Measurements from ENCODE around the gene CPNE8.

The CPNE8 gene

DNA sequence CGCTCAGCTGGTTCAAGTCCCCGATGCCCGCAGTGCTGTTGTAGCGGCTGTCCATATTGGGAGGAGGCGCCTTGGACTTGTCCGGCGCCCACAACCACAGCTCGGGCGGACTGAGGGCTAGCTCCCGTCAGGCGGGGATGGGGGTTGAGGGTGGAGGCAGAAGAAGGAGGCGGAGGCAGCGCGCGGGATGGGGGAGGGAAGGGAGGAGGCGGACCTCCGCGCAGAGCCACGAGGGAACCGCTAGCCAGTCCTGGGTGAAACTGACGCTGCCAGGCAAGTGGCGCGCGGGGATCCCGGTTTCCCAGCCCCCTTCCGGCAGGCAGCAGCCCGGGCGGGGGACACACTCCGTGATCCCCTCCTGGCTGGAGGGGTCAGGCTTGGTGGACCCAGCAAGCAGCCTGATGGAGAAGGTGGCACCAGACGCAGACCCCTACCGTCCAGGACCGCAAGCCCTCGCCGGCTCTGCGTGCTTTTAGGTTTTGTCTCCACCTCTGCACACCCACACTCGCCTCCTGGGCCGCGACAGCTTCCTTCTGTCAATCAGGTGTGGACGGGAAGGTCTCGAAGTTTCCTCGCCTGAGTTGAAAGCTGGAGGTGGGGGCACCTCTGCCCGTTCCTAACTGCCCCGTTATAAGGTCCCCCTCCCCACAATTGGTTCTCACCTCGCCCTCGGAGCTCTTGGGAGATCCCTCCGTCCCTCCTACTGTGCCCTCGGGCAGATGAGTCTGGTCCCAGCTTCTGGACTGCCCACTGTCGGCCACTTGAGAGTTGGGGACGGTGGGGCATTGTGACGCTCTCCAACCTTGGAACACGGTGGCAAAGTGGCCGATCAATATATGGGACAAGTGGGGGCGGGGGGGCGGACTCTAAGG is at the start of gene CPNE8:
TSS of gene CPNE8 (minus strand) at position 112 of the 872 bp plus-strand sequence. CDS start at position 55, 57 bp downstream.
- DNase-seq: peak; percentile 89

DNA sequence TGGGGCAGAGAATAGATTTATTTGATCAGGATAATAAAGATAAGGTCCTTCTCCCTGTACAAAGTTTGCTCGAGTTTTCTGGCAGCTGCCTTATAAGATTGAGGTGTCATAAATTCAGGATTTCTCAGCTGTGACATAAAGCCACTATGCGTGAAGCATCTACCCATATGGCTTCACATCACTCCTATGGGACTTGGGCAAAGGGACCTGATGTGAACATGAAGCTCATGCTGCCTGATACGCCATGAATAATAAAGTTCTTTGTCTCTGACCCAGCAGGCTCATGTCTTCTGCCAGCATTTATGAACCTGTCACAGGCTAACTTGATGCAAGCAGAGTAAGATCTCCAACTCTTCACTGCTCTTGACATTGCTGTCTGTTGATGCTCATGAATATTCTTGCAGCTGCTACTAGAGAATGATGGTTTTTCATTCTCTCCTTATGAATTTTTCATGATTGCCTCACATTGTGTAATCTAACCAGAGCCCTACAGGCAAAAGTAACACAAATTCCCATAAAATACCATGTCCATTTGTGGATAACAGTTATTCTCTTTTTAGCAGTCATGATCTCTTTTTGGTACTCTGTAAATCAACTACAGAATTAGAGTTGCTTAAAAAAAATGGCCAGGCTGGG is 49.0 kb upstream of the CPNE8 start:
- no peak for DNase-seq

DNA sequence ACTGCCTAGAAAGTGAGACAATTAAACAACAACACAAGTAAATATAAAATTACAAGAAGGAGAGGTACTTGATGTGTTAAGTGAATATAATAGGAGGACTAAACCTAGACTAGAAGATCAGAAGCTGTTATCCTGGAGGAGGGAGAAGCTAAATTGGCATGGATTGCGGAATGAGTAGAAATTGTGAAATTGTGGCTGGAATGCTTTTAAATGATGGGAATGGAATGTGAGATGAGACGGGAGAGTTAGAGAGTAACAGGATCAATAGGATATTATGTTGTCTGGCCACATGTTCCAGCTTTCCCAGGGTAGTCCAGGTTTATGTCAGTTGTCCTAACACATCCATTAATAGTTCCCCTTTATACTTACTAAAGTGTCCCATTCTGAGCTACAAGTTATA is 44.0 kb upstream of the CPNE8 start:
- no peak for DNase-seq

DNA sequence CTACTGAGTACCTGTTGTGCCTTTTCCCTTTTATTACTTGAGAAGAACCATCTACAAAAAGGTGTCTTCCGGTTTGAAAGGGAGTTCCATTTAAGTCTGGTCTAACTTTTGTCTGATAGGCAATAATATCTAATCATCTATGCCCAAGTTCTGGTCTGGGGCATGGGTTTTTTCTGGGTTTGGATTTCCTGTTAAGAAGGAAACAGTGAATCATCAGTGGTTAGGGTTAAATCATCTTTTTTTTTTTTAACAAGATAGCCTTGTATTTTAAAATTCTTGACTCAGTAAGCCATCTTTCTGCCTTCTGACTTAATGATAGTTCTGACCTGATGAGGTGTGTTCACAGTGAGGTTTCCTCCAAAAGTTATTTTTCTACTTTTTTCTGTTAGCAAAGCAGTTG is 29.3 kb upstream of the CPNE8 start:
- DNase-seq: peak; percentile 72

DNA sequence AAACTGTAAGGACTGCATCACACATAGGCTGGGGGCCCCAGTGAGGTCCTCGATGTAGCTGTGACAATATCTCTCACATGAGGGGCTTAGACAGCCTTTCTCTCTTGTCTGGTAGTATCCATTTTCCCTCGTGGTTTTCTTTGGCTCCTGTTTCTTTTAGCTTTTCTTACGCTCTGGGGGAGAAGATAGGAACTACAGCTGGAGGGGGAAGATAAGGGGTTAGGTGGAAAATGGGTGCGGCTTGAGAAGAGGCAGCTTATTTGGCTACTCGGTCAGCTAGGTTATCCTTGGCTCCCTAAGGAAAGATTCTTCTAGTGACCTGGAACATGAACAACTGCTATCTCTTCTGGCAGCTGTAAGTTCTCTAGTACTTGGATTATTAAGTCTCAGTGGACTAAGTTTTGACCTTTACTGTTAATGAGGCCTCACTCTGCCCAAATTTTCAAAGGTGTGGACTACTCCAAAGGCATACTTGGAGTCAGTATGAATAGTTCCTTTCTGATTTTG is 28.7 kb upstream of the CPNE8 start:
- DNase-seq: peak; percentile 91

DNA sequence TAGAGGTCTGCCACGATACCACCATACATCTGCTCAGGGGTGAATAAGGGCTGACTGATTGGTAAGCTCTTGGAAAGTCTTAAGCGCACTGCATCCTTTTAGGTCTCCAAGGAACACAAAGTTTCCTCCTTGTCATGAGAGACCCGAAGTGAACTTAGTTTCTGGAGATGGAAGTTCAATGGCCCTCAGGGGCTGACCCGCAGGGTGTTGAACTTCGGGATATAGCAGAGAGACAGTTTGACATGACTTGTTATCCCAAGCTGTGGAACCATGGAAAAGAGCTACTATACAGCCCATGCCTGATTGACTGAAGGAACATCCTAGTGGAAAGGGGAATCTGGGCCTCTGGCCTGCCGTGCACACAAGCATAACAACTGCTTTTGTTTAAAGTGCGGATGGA is 26.9 kb upstream of the CPNE8 start:
- DNase-seq: no peak

DNA sequence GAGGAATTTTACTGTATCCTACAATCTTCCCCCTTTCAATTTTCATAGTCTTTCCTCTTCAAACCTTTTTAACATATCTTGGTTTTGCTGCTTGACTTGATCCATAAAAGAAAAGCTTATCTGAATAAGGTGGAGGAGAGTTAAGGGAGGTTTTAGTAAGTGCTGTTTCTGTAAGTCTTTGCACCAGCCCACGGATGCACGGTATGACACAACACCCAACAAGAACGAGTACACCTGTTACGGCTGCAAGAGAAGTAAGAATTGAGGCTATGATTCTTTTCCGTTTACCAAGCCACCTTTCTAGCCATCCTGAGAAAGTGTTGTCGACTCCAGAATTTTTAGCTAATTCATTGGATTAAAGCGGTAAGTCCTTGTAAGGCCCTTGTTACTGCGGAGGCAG is 26.1 kb upstream of the CPNE8 start:
- no peak for DNase-seq

DNA sequence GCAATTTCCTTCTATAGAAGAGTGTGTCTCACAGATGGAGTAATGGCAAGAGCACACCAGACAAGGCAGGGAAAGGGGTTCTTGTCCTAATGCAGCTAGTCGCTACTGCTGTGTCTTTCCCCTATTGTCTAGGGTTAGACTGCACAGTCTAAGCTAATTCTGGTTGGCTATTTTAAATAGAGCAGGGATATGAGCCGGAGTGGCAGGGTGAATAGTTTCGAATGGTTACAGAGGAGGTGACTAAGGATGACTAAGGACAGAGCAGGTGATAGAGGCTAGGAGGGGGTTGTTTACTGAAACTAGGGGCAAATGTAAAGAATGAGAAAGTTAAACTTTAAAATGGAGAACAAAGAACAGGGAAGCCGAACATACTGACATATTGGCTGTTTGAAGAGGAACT is 25.6 kb upstream of the CPNE8 start:
- no peak for DNase-seq

DNA sequence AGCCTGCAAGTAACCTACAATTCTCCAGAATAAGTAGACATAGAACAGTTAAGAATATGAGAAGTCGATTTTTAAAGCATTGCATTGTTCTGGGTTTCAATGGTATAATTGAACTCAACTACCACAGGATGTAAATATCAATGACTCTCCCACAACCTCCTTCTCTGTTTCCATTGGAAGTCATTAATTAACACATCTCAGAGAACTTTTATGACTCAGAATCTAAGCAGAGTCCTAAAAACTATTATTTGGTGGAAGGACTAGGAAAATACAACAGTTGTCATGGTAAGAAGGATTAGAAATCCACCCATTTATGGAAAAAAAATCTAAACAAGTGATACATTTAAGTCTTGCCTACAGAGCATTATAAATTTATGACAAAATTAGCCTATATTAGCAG is 21.1 kb upstream of the CPNE8 start:
- DNase-seq: no peak

DNA sequence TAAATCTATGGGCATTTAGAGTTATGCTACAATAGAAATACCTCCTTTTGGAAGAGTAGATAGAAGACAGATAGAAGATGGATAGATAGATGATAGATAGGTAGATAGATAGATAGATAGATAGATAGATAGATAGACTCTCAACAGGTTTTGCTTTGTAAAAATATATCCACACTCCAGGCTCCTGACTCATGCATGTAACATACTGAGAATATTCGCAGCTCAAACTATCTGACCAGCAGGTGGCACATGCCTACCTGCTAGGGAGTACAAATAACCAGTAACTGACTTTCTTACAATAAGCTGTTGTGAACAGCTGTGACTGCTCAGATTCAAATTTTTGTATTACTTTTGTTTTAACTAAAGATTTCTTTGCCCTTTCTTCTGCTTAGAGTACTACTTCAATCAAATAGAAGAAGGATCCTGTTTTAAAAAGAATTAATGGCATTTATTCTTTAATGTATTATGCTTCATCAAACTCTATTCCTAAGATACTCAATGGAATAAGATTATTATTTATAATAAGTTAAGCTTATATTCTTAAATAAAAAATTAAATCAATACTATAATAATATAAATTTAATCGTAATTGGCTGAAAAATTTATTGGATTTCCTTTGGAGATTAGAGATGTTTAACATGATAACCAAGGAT is 15.8 kb upstream of the CPNE8 start:
- peak; percentile 89 for DNase-seq

DNA sequence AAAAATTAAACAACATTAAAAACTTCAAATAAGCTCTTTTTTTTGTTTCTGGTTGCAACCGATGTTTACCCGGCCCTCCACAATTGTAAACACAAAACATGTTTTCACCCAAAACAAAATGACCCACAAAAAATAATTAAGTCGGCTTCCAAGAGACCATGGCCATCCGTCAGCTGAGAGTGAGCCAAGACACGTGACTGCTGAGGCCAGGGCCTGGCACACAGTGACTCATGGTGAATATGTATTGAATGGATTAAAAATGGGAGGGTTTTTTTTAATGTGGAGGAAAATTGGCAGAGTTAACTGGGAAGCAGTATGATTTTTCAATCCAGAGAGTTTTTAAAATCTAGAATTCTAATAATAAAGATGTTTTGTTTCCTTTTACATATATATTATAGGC is 13.8 kb upstream of the CPNE8 start:
- DNase-seq: no peak

DNA sequence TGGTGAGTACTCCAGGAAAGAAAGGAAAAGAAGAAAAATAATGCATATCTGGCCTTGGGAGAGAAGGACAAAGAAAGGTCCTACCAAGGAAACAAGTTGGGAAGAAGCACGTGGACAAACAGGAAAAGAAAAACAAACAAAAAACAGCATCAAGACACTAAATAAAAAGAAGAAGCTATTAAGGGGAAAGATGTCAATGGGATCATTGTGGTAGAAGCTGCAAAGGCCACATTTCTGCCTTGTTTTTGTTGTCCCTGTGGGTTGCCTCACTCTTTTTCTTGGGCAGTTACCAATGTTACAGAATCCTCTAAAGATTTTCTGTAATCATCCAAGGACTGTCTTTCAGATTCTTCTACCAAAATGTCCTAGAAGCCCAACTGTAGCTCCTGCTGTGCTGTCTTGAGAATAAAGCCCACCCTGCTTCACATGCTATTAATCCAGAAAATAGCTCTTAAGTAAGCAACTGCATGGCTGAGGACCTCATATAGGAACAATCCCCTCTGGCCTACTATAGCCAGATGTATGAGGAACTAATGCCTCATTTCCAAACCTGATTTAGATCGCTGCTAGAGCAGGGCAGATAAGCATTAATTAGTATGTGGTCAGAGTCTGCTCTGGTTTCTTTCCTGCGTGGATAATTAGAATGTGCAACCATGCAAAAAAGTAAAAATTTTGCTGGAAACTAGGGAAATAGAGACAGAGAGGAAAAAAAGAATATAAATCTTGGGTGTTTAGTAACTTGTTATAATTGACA is 10.2 kb upstream of the CPNE8 start:
- DNase-seq: peak; percentile 32

DNA sequence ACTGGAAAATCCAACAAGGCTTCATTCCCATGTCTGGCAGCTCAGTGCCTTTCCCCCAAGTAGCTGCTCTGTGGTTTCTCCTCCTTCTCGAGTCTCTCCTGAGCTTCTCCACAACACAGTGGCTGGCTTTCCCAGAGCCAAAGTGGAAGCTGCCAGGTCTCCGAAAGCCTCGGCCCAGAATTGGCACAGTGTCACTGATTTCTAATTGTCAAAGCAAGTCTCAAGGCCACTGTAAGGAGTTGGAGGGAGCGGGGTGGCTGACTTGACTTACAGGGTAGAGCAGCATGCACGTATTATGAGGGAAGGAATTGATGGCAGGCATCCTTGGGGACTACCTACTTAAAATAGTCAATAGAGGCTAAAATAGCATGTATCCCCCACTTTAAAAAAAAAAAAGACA is 6.7 kb upstream of the CPNE8 start:
- DNase-seq: no peak

DNA sequence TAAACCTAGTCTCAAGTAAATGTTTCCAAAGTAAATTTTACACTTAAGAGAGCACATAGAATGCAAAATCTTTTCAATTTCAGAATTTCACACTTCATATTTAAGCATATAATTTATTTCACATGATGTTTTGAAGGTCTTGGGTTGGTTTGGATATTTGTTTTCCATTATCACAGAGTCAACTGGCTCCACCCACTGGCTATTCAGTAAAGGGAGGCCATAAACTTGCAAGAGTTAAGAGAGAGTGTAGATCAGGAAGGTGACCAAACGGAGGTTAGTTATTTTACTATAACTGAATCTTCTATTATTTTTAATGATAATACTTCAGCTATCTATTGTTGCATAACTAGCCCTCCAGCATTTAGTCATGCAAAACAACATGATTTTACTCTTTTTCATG is 6.2 kb upstream of the CPNE8 start:
- DNase-seq: peak; percentile 48

DNA sequence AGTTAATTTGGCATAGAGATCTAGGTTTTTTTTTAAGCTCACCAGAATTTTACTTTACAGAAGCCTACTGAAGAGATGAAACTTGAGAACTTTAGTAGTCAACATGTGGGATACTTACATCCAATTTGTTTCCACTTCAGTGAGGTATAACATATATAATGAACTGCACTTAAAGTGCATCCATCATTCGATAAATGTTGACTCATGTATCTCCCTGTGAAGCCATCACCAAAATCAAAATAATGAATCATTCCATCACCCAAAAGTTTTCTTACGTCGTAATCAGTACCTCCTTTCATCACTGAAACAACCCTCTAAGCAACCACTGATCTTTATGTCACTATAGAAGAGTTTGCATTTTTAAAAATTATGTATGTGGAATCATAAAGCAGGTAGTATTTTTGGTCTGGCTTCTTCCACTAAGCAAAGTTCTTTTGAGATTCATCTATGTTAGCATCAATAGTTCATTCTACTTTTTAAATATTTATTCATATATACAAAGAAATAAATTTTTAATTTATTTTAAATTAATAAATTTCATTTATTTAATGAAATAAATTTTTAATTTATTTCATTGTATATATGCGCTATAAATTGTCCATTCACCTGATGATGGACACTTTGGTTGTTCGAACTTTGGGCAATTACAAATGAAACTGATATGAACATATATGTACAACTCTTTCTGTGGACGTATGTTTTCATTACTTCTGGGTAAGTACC is 2.0 kb upstream of the CPNE8 start:
- DNase-seq: no peak

DNA sequence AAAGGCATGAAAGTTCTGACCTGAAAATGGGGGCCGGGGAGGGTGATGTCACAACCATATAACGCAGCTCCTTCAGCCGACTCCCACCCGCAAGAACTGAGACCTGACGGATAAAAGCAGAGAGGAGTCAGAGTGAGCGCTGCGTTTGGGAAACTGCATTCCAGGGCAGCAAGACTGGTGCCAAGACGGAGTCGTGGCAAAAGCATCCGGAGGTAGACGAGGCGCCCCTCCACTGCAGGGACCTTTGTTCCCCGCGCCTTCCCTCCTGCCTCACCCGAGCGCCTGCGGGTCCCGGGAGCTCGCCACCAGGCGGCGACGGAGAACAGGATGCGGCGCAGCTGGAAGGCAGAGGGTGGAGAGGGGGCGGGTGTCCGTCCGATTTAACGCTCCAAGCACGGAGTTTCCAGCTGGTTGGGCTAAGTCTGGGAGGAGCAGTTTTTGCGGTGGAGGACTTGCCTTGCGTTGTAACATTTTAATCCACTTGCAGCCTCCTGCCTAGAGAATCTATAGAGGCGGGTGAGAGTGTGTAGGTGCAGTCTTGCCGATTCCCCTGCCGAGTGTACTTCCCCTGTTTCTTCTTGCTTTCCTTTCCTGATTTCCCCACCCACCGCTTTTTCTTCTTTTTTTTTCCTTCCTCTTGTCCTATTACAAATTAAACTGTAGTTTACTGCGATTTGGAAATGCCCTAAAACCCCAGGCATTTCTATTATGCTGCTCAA is 1.2 kb upstream of the CPNE8 start:
- peak; percentile 95 for DNase-seq

DNA sequence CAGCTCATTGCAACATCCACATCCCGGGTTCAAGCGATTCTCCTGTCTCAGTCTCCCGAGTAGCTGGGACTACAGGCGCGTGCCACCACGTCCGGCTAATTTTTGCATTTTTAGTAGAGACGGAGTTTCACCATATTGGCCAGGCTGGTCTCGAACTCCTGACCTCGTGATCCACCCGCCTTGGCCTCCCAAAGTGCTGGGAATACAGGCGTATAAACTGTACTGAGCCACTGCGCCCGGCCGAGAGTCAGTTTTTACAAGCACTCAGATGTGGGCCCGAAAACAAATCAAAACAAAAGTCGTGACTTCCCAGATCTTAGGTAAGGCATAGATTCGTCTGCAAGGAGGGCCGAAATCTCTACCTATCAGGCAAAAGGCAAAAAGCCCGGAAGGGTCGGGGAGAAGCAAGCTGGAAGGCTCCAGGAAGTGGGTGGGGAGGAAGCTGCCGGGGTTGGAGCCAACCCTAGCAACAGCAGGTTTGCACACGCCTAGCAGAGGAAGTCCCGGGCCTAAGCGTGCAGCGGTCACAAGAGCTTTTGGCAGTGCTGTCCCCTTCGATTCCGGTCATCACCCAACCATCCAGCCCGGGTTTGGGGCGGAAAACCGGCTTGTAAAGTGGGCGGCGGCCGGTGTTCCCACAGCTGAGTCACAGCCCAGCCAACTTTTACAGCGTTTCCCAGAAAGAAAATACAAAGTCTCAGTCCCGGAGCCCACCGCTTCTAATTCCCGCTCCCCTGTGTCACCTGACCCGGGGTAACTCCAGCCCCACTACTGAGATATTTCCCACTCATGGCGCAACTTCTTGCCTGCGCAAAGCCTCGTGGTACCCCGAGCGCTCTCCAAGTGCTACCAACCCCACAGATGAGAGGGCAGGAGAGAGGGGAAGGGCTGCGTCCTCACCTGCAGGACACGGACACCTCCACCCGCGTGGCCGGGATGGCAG is 583 bp downstream of the CPNE8 start:
- peak; percentile 95 for DNase-seq

DNA sequence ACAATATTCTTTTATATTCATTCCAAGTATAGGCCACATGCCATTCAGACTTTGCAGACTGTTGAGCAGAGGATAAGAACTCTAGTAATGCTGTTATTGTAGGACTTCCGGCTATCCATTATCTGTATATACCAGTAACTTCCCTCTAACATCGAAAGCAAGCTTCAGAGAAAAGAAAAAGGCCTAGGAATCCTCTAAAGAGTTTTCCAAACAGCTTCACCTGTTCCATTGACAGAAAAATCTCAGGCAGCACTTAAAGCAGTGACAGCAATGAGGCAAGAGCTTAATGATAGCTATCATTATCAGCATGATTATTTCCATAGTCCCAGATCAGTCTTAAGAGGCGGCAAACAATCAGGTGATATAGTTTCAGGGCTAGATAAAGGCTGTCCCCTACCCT is 1.8 kb downstream of the CPNE8 start:
- peak; percentile 71 for DNase-seq

DNA sequence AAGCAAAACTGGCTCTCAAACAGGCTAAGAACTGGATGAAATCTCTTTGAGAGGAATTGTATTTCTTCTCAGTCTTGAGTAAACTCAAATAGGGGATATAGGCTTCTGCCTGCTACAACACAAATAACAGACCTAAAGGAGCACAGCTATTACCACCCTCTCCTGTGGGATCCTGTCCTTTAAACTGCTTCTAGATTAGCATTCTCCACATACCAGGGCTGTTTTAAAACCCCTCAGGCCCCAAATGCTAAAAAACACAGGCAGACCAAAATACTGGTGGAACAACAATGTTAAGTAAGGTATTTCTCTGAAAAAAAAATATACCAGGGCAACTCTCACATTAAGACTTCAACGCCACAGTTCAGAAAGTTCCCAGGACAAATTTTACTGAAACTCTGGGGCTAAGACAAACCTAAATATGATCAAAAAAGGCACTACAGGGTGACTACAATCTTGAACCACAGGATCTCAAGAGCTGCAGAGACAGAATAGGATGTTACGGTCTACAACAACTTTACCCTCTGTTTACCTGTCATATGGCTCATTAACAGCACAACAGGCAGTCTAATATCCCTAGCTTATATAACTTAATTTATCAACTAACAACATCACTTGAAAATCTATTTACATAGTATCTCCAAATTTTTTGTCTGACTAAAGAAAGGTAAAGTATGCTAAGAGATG is 7.2 kb downstream of the CPNE8 start:
- no peak for DNase-seq

DNA sequence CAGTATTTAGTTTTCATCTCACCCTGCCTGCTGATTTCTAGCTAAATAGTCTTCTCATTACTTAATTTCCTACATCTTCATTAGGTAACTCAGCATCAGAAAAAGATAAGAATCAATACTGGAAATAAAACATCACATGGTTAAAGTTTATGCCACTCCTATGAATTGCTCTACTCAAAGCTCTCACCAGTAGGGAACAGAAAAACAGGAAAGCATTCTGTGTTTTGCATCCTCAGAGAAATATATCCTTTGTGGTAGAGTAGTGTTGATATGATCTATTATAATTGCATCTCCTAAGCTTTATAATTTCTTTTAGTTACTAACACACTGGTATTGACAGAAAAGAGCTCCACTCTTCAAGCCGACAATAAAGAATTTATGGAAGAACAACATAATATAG is 9.9 kb downstream of the CPNE8 start:
- no peak for DNase-seq
